H9 (cell line): ENCODE results near the gene SPATA20. TPM values are rescaled to one million over a fixed set of nuclear protein-coding genes. Genes with fewer than 3 reads are reported as not detected.

ENCODE experiments used
- DNase-seq: peaks from one replicate; pipeline ENCODE4 v3.0.0-alpha.2; 2017
- H2AFZ ChIP-seq: one replicate; pipeline ENCODE4 v1.6.1; 2013; ENCODE audit warnings: mild to moderate bottlenecking, low read length, control low read depth, moderate library complexity
- H2AK5ac ChIP-seq: 2 replicates; pipeline ENCODE4 v1.6.1; 2013; ENCODE audit warnings: low read length, control low read depth, mixed read lengths; ENCODE audit not compliant: insufficient read length
- H2BK120ac ChIP-seq: one replicate; pipeline ENCODE4 v1.6.1; 2013; ENCODE audit warnings: low read depth, mild to moderate bottlenecking, low read length, control low read depth, inconsistent platforms; ENCODE audit not compliant: poor library complexity, severe bottlenecking
- H2BK12ac ChIP-seq: 2 replicates; pipeline ENCODE4 v1.6.1; 2013; ENCODE audit warnings: low read length, control low read depth, mixed read lengths, low read depth; ENCODE audit not compliant: insufficient read length
- H2BK15ac ChIP-seq: 2 replicates; pipeline ENCODE4 v1.6.1; 2013; ENCODE audit warnings: low read depth, low read length, control low read depth
- H2BK20ac ChIP-seq: one replicate; pipeline ENCODE4 v1.6.1; 2013; ENCODE audit warnings: low read depth, mild to moderate bottlenecking, low read length, control low read depth, inconsistent platforms; ENCODE audit not compliant: poor library complexity, severe bottlenecking
- H2BK5ac ChIP-seq: 2 replicates; pipeline ENCODE4 v1.6.1; 2013; ENCODE audit warnings: low read length, control low read depth, mixed read lengths; ENCODE audit not compliant: insufficient read length
- H3K14ac ChIP-seq: 2 replicates; pipeline ENCODE4 v1.6.1; 2013; ENCODE audit warnings: low read length, control low read depth; ENCODE audit not compliant: insufficient read depth
- H3K18ac ChIP-seq: 2 replicates; pipeline ENCODE4 v1.6.1; 2013; ENCODE audit warnings: low read depth, mild to moderate bottlenecking, mixed read lengths, low read length, control low read depth; ENCODE audit not compliant: insufficient read length
- H3K23ac ChIP-seq: 2 replicates; pipeline ENCODE4 v1.6.1; 2013; ENCODE audit warnings: low read length, control low read depth, mixed read lengths, low read depth; ENCODE audit not compliant: insufficient read length
- H3K23me2 ChIP-seq: 2 replicates; pipeline ENCODE4 v1.6.1; 2013; ENCODE audit warnings: low read depth, mild to moderate bottlenecking, mixed read lengths, low read length, control low read depth; ENCODE audit not compliant: insufficient read length, poor library complexity, severe bottlenecking
- H3K27ac ChIP-seq: 2 replicates; pipeline ENCODE4 v1.5.1; 2013; ENCODE audit warnings: low read length, control low read depth, mixed read lengths, low read depth; ENCODE audit not compliant: insufficient read length
- H3K27me3 ChIP-seq: 2 replicates; pipeline ENCODE4 v1.6.1; 2013; ENCODE audit warnings: low read length, control low read depth, inconsistent platforms; ENCODE audit not compliant: insufficient read depth
- H3K4ac ChIP-seq: 2 replicates; pipeline ENCODE4 v1.6.1; 2013; ENCODE audit warnings: low read depth, mild to moderate bottlenecking, control low read depth, inconsistent platforms, low read length, moderate library complexity
- H3K4me1 ChIP-seq: 2 replicates; pipeline ENCODE4 v1.6.1; 2013; ENCODE audit warnings: low read length, control low read depth, inconsistent platforms; ENCODE audit not compliant: insufficient read depth
- H3K4me2 ChIP-seq: 2 replicates; pipeline ENCODE4 v1.6.1; 2013; ENCODE audit warnings: low read length, control low read depth, mixed read lengths; ENCODE audit not compliant: insufficient read length, insufficient read depth
- H3K56ac ChIP-seq: 2 replicates; pipeline ENCODE4 v1.6.1; 2013; ENCODE audit warnings: low read depth, mild to moderate bottlenecking, mixed read lengths, low read length, control low read depth; ENCODE audit not compliant: insufficient read length
- H3K79me1 ChIP-seq: 2 replicates; pipeline ENCODE4 v1.6.1; 2013; ENCODE audit warnings: low read depth, mild to moderate bottlenecking, moderate library complexity, low read length, control low read depth, inconsistent platforms; ENCODE audit not compliant: insufficient read depth, poor library complexity, severe bottlenecking
- H3K79me2 ChIP-seq: 2 replicates; pipeline ENCODE4 v1.6.1; 2013; ENCODE audit warnings: low read length, control low read depth, inconsistent platforms; ENCODE audit not compliant: insufficient read depth
- H3K9ac ChIP-seq: 2 replicates; pipeline ENCODE4 v1.6.1; 2013; ENCODE audit warnings: low read length, control low read depth, mixed read lengths; ENCODE audit not compliant: insufficient read length; ENCODE audit errors: extremely low read depth
- H3K9me3 ChIP-seq: one replicate; pipeline ENCODE4 v1.6.1; 2013; ENCODE audit warnings: low read depth, low read length, inconsistent platforms; ENCODE audit not compliant: control insufficient read depth
- H3T11ph ChIP-seq: one replicate; pipeline ENCODE4 v1.6.1; 2013; ENCODE audit warnings: mild to moderate bottlenecking, low read length, control low read depth, inconsistent platforms
- H4K20me1 ChIP-seq: one replicate; pipeline ENCODE4 v1.6.1; 2013; ENCODE audit not compliant: control insufficient read depth, insufficient read length, insufficient read depth
- H4K5ac ChIP-seq: 2 replicates; pipeline ENCODE4 v1.6.1; 2013; ENCODE audit warnings: low read depth, mild to moderate bottlenecking, mixed read lengths, low read length, control low read depth; ENCODE audit not compliant: insufficient read length
- H4K8ac ChIP-seq: replicated peaks from 2 replicates; pipeline ENCODE4 v1.6.1; 2013; ENCODE audit warnings: low read length, control low read depth, mixed read lengths, low read depth; ENCODE audit not compliant: insufficient read length
- H4K91ac ChIP-seq: 2 replicates; pipeline ENCODE4 v1.6.1; 2013; ENCODE audit warnings: low read depth, mild to moderate bottlenecking, moderate library complexity, mixed read lengths, low read length, control low read depth; ENCODE audit not compliant: insufficient read length
- H3K27ac Mint-ChIP-seq, 3 experiments: 2 replicates in 2 of 3; 3 replicates in 1 of 3; pipeline ENCODE4 v1.8.0; 2020 to 2021; ENCODE audit warnings: mixed read lengths in 3 of 3, mild to moderate bottlenecking in 1 of 3, moderate library complexity in 1 of 3
- H3K27me3 Mint-ChIP-seq: 2 replicates; pipeline ENCODE4 v1.8.0; 2021; ENCODE audit warnings: low read depth, mild to moderate bottlenecking, moderate library complexity, mixed read lengths
- H3K36me3 Mint-ChIP-seq, 3 experiments: 2 replicates in 2 of 3; 3 replicates in 1 of 3; pipeline ENCODE4 v1.8.0; 2020 to 2021; ENCODE audit warnings: low read depth in 3 of 3, mixed read lengths in 3 of 3; ENCODE audit not compliant: insufficient read depth in 1 of 3
- H3K4me1 Mint-ChIP-seq, 2 experiments: 2 replicates each; pipeline ENCODE4 v1.8.0; 2020; ENCODE audit warnings: mixed read lengths in 2 of 2
- H3K4me3 Mint-ChIP-seq, 2 experiments: 2 replicates in 1 of 2; 3 replicates in 1 of 2; pipeline ENCODE4 v1.8.0; 2020 to 2021; ENCODE audit warnings: mild to moderate bottlenecking in 2 of 2, mixed read lengths in 2 of 2, moderate library complexity in 1 of 2
- H3K9me3 Mint-ChIP-seq, 2 experiments: 2 replicates in 1 of 2; 3 replicates in 1 of 2; pipeline ENCODE4 v1.8.0; 2020; ENCODE audit warnings: mild to moderate bottlenecking in 2 of 2, mixed read lengths in 2 of 2, moderate library complexity in 1 of 2
- CTCF ChIP-seq: fragments of 200-600 bp; sonication (generic); conservative IDR thresholded peaks from 3 replicates; pipeline ENCODE4 v1.8.0; 2021; ENCODE audit warnings: antibody characterized with exemption, mild to moderate bottlenecking
- WGBS: extraction: QIAGEN DNeasy Blood & Tissue Kit; methylation state at CpG from one replicate; pipeline ENCODE4 v1.1.7; 2013; ENCODE audit warnings: missing lambda C conversion rate, low lambda C conversion rate, mixed read lengths; ENCODE audit not compliant: insufficient read length; ENCODE audit errors: extremely low coverage; 5-methylcytosine and 5-hydroxymethylcytosine counted together
- total RNA-seq: library from RNA; stranded (reverse); gene quantifications from 2 replicates; pipeline ENCODE4 v1.2.1, GENCODE V29; 2021

SPATA20 gene
- total RNA-seq, 1 experiment from 2014 or later: 23.9 TPM

DNA sequence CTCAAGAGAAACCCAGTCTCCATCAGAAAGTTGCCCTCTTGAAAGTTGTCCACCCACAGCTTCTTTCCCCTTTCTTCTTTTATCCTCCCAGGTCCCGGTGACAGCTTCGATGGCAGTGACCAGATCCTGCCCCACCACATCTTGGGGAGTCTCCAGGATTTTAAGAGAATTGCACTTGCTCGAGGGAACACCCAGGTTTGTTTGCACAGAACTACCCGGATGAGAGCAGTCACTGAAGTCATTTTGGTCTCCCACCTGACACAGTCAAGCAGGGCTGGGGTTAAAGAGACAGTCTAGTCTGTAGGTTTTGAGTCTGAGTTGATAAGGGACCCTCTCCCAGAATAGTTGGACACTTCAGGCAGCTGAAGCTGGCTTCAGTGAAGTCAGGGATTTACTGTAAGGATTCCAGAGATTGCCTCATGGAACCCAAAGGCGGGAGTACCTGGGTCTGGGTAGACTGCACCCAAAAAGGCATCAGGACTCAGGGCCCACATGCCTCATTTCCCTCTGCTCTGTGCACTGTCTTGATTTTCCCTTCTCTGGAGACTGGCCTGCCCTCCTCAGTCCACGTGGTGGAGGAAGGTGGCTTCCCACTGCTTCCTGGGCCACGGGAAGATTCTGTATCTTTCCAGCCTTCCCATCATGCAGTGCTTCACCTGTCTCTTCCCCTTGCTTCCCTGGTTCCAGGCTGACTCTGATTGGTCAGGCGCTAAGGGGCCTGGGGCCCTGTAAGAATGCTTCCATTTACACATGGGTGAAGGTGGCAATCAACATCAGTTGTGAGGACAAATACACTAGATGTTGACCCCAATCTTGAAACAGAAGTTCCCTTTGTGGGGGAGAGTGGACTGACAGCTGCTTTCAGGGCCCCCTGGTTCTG is 29.2 kb upstream of the SPATA20 start:
- no peak overlapping the region for H3K27ac ChIP-seq
- H4K5ac ChIP-seq: no peak overlapping the region
- H3K56ac ChIP-seq: no peak overlapping the region
- no peak overlapping the region for H2BK20ac ChIP-seq
- H3K36me3 Mint-ChIP-seq: no peaks in the 10 kb centered on the region
- WGBS: no CpG with 5 or more reads among the region's 8 CpGs
- no peaks in the 10 kb centered on the region for H3K27me3 ChIP-seq
- H2BK12ac ChIP-seq: no peak overlapping the region
- H3K9me3 Mint-ChIP-seq: no peaks in the 10 kb centered on the region
- no peak overlapping the region for H4K91ac ChIP-seq
- no peak overlapping the region for H2BK15ac ChIP-seq
- no peak overlapping the region for H3K23ac ChIP-seq
- H3K14ac ChIP-seq: no peak overlapping the region
- no peak for TF ChIP-seq CTCF
- H3K4me3 Mint-ChIP-seq: no peak overlapping the region
- no peak overlapping the region for H3K4me2 ChIP-seq
- no peak overlapping the region for H3K18ac ChIP-seq
- H4K8ac ChIP-seq: no peak overlapping the region
- H3K79me2 ChIP-seq: no peaks in the 10 kb centered on the region
- H3K4ac ChIP-seq: no peak overlapping the region
- H2AK5ac ChIP-seq: no peak overlapping the region
- H3K4me1 Mint-ChIP-seq: peaks cover 13 to 18% of the 10 kb centered on the region in 2 experiments
- H3K4me1 ChIP-seq: no peaks in the 10 kb centered on the region
- H2BK120ac ChIP-seq: no peak overlapping the region
- H2BK5ac ChIP-seq: no peak overlapping the region
- H3K79me1 ChIP-seq: no peaks in the 10 kb centered on the region
- no peak overlapping the region for H3T11ph ChIP-seq
- H3K27ac Mint-ChIP-seq: peak overlapping the region in 1 of 3 experiments; percentile 40; a peak in 1 of 7 replicates
- H3K9me3 ChIP-seq: no peaks in the 10 kb centered on the region
- no peak for DNase-seq
- no peaks in the 10 kb centered on the region for H3K23me2 ChIP-seq
- no peaks in the 10 kb centered on the region for H4K20me1 ChIP-seq
- H2AFZ ChIP-seq: no peak overlapping the region
- peaks cover 6% of the 10 kb centered on the region; the same call in 1 of the 2 replicates for H3K27me3 Mint-ChIP-seq
- no peak overlapping the region for H3K9ac ChIP-seq
